Right atrium auricular region (tissue), 2 donors: ENCODE measurements around the gene RAB3IL1. TPM values are rescaled to one million over a fixed set of nuclear protein-coding genes. Genes with fewer than 3 reads are reported as not detected.

Experiments used
- DNase-seq: peaks from one replicate; pipeline ENCODE4 v3.0.0-alpha.2; 2019; ENCODE audit warnings: low spot score
- H3K27ac ChIP-seq, 2 donors: fragments of 200-600 bp; sonication (generic); 1 replicate in 1 of 2; 2 replicates in 1 of 2; pipeline ENCODE4 v1.5.1; 2016 to 2019
- H3K27me3 ChIP-seq, 2 donors: fragments of 200-600 bp; sonication (generic); one replicate each; pipeline versions ENCODE4 v1.5.1 to v1.6.0; 2017 to 2019
- H3K36me3 ChIP-seq: fragments of 200-600 bp; sonication (generic); one replicate; pipeline ENCODE4 v1.5.1; 2016
- H3K4me1 ChIP-seq, 2 donors: fragments of 200-600 bp; sonication (generic); one replicate each; pipeline versions ENCODE4 v1.5.1 to v1.6.0; 2017 to 2019
- H3K4me3 ChIP-seq, 2 donors: fragments of 200-600 bp; sonication (generic); 1 replicate in 1 of 2; 2 replicates in 1 of 2; pipeline ENCODE4 v1.5.1; 2017 to 2019; ENCODE audit warnings: mild to moderate bottlenecking in 1 of 2, moderate library complexity in 1 of 2
- H3K9me3 ChIP-seq, 2 donors: fragments of 200-600 bp; sonication (generic); one replicate each; pipeline ENCODE4 v1.5.1; 2019
- CTCF ChIP-seq, 2 donors: fragments of 200-600 bp; sonication (generic); IDR thresholded peaks; one replicate each; pipeline ENCODE4 v1.5.1; 2019; ENCODE audit warnings: antibody characterized with exemption in 2 of 2
- total RNA-seq, 2 donors: library from RNA; depleted of rRNA; stranded (reverse); fragments of >200 nt; gene quantifications; one replicate each; pipeline ENCODE4 v1.1.0, GENCODE V29; 2016

Gene RAB3IL1
- total RNA-seq, 2 donors from 2014 or later: 4.3 to 16.8 TPM

GRCh38 chr11:61866958-61867343 is 50.4 kb downstream of the RAB3IL1 start:
- H3K4me3 ChIP-seq: no peak overlapping the region
- H3K36me3 ChIP-seq: no peaks in the 10 kb centered on the region
- H3K4me1 ChIP-seq: peaks cover 0 to 30% of the 10 kb centered on the region in 2 donors
- no peak overlapping the region for H3K27ac ChIP-seq
- no peaks in the 10 kb centered on the region for H3K27me3 ChIP-seq
- H3K9me3 ChIP-seq: no peaks in the 10 kb centered on the region
- DNase-seq: no peak
- no peak for TF ChIP-seq CTCF (IDR thresholded peaks at IDR 0.05)

- DNase-seq: no peak
- Histone ChIP-seq H3K4me1 (peaks cover 0 to 28% of the 10 kb centered on the region in 2 donors), H3K4me3 (no peak overlapping the region), H3K36me3 (no peaks in the 10 kb centered on the region), H3K27me3 (no peaks in the 10 kb centered on the region), H3K9me3 (no peaks in the 10 kb centered on the region), H3K27ac (no peak overlapping the region)
- TF ChIP-seq CTCF (IDR thresholded peaks at IDR 0.05): no peak
Measured at GRCh38 chr11:61866231-61866957, 51.0 kb downstream of the RAB3IL1 start.

- DNase-seq: no peak
- no peaks in the 10 kb centered on the region for H3K36me3 ChIP-seq
- H3K4me3 ChIP-seq: no peak overlapping the region
- no peak overlapping the region for H3K27ac ChIP-seq
- H3K27me3 ChIP-seq: no peaks in the 10 kb centered on the region
- no peaks in the 10 kb centered on the region for H3K9me3 ChIP-seq
- no peak for TF ChIP-seq CTCF (IDR thresholded peaks at IDR 0.05)
- peaks cover 0 to 26% of the 10 kb centered on the region in 2 donors for H3K4me1 ChIP-seq
Measured at GRCh38 chr11:61864814-61865775, 52.3 kb downstream of the RAB3IL1 start.

GRCh38 chr11:61863548-61864081 is 53.8 kb downstream of the RAB3IL1 start:
- no peaks in the 10 kb centered on the region for H3K27me3 ChIP-seq
- no peaks in the 10 kb centered on the region for H3K9me3 ChIP-seq
- no peaks in the 10 kb centered on the region for H3K36me3 ChIP-seq
- H3K27ac ChIP-seq: no peak overlapping the region
- TF ChIP-seq CTCF (IDR thresholded peaks at IDR 0.05): no peak
- H3K4me3 ChIP-seq: no peak overlapping the region
- DNase-seq: no peak
- peaks cover 0 to 23% of the 10 kb centered on the region in 2 donors for H3K4me1 ChIP-seq

- Histone ChIP-seq H3K27ac (peak overlapping the region; percentile 55 to 71), H3K4me1 (peaks cover 0 to 23% of the 10 kb centered on the region in 2 donors), H3K27me3 (no peaks in the 10 kb centered on the region), H3K4me3 (no peak overlapping the region), H3K9me3 (no peaks in the 10 kb centered on the region), H3K36me3 (no peaks in the 10 kb centered on the region)
- DNase-seq: no peak
- no peak for TF ChIP-seq CTCF (IDR thresholded peaks at IDR 0.05)
Measured at GRCh38 chr11:61862714-61863547, 54.4 kb downstream of the RAB3IL1 start.
